Activated naive CD4-positive, alpha-beta T cell (primary cell): ENCODE data around the gene GPATCH11.

ENCODE experiments used
- DNase-seq, 4 experiments: peaks; one replicate each; lab custom pipeline; 2025; lab: John Stamatoyannopoulos, UW

GPATCH11 gene

GRCh38 chr2:37083873-37084794, at the start of gene GPATCH11, which contains the start of gene HEATR5B:
Gene GPATCH11 (plus strand): TSS chr2:37084518. CDS start chr2:37088382, 3,864 bp downstream.
Gene HEATR5B (minus strand): TSS chr2:37084372. CDS start chr2:37083414, 958 bp downstream.
- peak; percentile 76 to 81 (median 78) for DNase-seq

- DNase-seq = no peak
Measured at GRCh38 chr2:37037771-37038170, 46.5 kb upstream of the GPATCH11 start.

- no peak for DNase-seq
Measured at GRCh38 chr2:37039580-37039979, 44.7 kb upstream of the GPATCH11 start.

- no peak for DNase-seq
Measured at GRCh38 chr2:37052600-37053332, 31.6 kb upstream of the GPATCH11 start.

GRCh38 chr2:37059841-37060240, 24.5 kb upstream of the GPATCH11 start:
- DNase-seq = no peak

GRCh38 chr2:37060446-37060845, 23.9 kb upstream of the GPATCH11 start:
- DNase-seq = no peak

GRCh38 chr2:37061013-37061711, 23.2 kb upstream of the GPATCH11 start:
- DNase-seq = no peak

GRCh38 chr2:37061776-37062175, 22.5 kb upstream of the GPATCH11 start:
- DNase-seq = no peak

- DNase-seq = no peak
Measured at GRCh38 chr2:37068686-37069085, 15.6 kb upstream of the GPATCH11 start.

GRCh38 chr2:37070931-37071330, 13.4 kb upstream of the GPATCH11 start:
- DNase-seq = no peak

- DNase-seq = no peak
Measured at GRCh38 chr2:37080266-37080665, 4.1 kb upstream of the GPATCH11 start.

GRCh38 chr2:37080689-37081088, 3.6 kb upstream of the GPATCH11 start:
- no peak for DNase-seq

GRCh38 chr2:37084797-37085196, 479 bp downstream of the GPATCH11 start:
- DNase-seq = no peak

GRCh38 chr2:37085731-37086147, 1.4 kb downstream of the GPATCH11 start:
- no peak for DNase-seq

GRCh38 chr2:37090019-37090477, 5.7 kb downstream of the GPATCH11 start:
- DNase-seq = no peak

GRCh38 chr2:37091873-37092272, 7.6 kb downstream of the GPATCH11 start:
- DNase-seq = no peak

- DNase-seq = no peak
Measured at GRCh38 chr2:37096568-37096967, 12.2 kb downstream of the GPATCH11 start.

- DNase-seq = no peak
Measured at GRCh38 chr2:37098416-37099118, 14.2 kb downstream of the GPATCH11 start.

GRCh38 chr2:37100054-37100453, 15.7 kb downstream of the GPATCH11 start:
- no peak for DNase-seq

- DNase-seq = no peak
Measured at GRCh38 chr2:37102588-37102987, 18.3 kb downstream of the GPATCH11 start.

GRCh38 chr2:37104178-37104577, 19.9 kb downstream of the GPATCH11 start:
- no peak for DNase-seq
